SK-N-SH (cell line): ENCODE data around the gene DZIP1. TPM values are rescaled to one million over a fixed set of nuclear protein-coding genes. Genes with fewer than 3 reads are reported as not detected.

Experiments used
- CTCF ChIA-PET: fragments of 300-600, 350-600 bp; formaldehyde crosslinking; extraction: SDS; loops from one replicate; lab custom pipeline; 2021; lab: Yijun Ruan, JAX
- POLR2A ChIA-PET: fragments of 350-600 bp; sonication (Branson Sonifier 250); formaldehyde crosslinking; extraction: SDS; loops from one replicate; lab custom pipeline; 2020; ENCODE audit warnings: antibody characterized with exemption, inconsistent platforms; lab: Yijun Ruan, JAX
- DNase-seq: peaks from one replicate; pipeline ENCODE4 v3.0.0; 2012
- H2AFZ ChIP-seq: fragments of 200-600 bp; sonication (generic); 2 replicates; pipeline ENCODE4 v1.8.1; 2016; ENCODE audit warnings: antibody characterized with exemption, mild to moderate bottlenecking, low read depth
- H3F3A ChIP-seq: fragments of 200-600 bp; sonication (generic); replicated peaks from 2 replicates; pipeline ENCODE3; 2016; ENCODE audit warnings: antibody characterized with exemption, mild to moderate bottlenecking; ENCODE audit not compliant: insufficient read depth
- H3K27ac ChIP-seq, 2 experiments: fragments of 200-500 bp in 1 of 2; fragments of 200-600 bp in 1 of 2; sonication (Bioruptor generic) in 1 of 2; sonication (generic), shearing (Covaris generic) in 1 of 2; 2 replicates each; pipeline versions ENCODE4 v1.5.1 to v1.6.1; 2014 to 2016; ENCODE audit warnings: low read depth in 2 of 2, inconsistent platforms in 1 of 2, low read length in 1 of 2, mild to moderate bottlenecking in 1 of 2, mixed read lengths in 1 of 2
- H3K27me3 ChIP-seq: fragments of 200-600 bp; sonication (generic), shearing (Covaris generic); 2 replicates; pipeline ENCODE4 v1.6.1; 2016; ENCODE audit warnings: mixed run types; ENCODE audit not compliant: insufficient read depth
- H3K36me3 ChIP-seq, 2 experiments: fragments of 200-500 bp in 1 of 2; fragments of 200-600 bp in 1 of 2; sonication (Bioruptor generic) in 1 of 2; sonication (generic) in 1 of 2; replicated peaks in 1 of 2; 2 replicates each; pipeline versions ENCODE3 to v1.5.1; 2014 to 2016; ENCODE audit warnings: low read length in 1 of 2, mild to moderate bottlenecking in 1 of 2; ENCODE audit not compliant: insufficient read depth in 2 of 2, control insufficient read depth in 1 of 2
- H3K4me1 ChIP-seq, 2 experiments: fragments of 200-500 bp in 1 of 2; fragments of 200-600 bp in 1 of 2; sonication (Bioruptor generic) in 1 of 2; sonication (generic), shearing (Covaris generic) in 1 of 2; 2 replicates each; pipeline versions ENCODE4 v1.5.1 to v1.6.1; 2014 to 2016; ENCODE audit warnings: low read depth in 1 of 2, low read length in 1 of 2, mixed run types in 1 of 2; ENCODE audit not compliant: insufficient read depth in 2 of 2, control insufficient read depth in 1 of 2
- H3K4me2 ChIP-seq: fragments of 200-600 bp; sonication (generic), shearing (Covaris generic); 2 replicates; pipeline ENCODE4 v1.6.1; 2017; ENCODE audit warnings: mixed run types
- H3K4me3 ChIP-seq, 2 experiments: fragments of 200-500 bp in 1 of 2; fragments of 200-600 bp in 1 of 2; sonication (Bioruptor generic) in 1 of 2; sonication (generic), shearing (Covaris generic) in 1 of 2; 2 replicates each; pipeline versions ENCODE4 v1.5.1 to v1.8.1; 2014 to 2016; ENCODE audit warnings: low read depth in 2 of 2, inconsistent platforms in 1 of 2, low read length in 1 of 2, mild to moderate bottlenecking in 1 of 2, mixed read lengths in 1 of 2, moderate library complexity in 1 of 2
- H3K79me2 ChIP-seq: fragments of 200-600 bp; sonication (generic); 2 replicates; pipeline ENCODE4 v1.8.1; 2017; ENCODE audit warnings: mild to moderate bottlenecking; ENCODE audit not compliant: insufficient read depth
- H3K9ac ChIP-seq: fragments of 200-600 bp; sonication (generic); 2 replicates; pipeline ENCODE4 v1.6.1; 2017; ENCODE audit warnings: mixed run types
- H3K9me2 ChIP-seq: fragments of 200-600 bp; sonication (generic); 2 replicates; pipeline ENCODE4 v1.6.1; 2017; ENCODE audit warnings: mixed run types
- H3K9me3 ChIP-seq: fragments of 200-600 bp; sonication (generic); 2 replicates; pipeline ENCODE4 v1.6.1; 2017; ENCODE audit warnings: mixed run types, mild to moderate bottlenecking, moderate library complexity
- H4K20me1 ChIP-seq: fragments of 200-600 bp; sonication (generic); 2 replicates; pipeline ENCODE4 v1.6.1; 2017; ENCODE audit warnings: mild to moderate bottlenecking, mixed run types; ENCODE audit not compliant: insufficient read depth
- CHD2 ChIP-seq: fragments of 150-350 bp; IDR thresholded peaks from 2 replicates; pipeline ENCODE4 v1.6.1; 2018; ENCODE audit warnings: low read length; ENCODE audit not compliant: partially characterized antibody
- ELF1 ChIP-seq: IDR thresholded peaks from 2 replicates; pipeline ENCODE4 v1.4.0; 2012
- EP300 ChIP-seq, 2 experiments: IDR thresholded peaks; 2 replicates each; pipeline versions ENCODE4 v1.4.0 to v1.6.1; 2012; ENCODE audit warnings: borderline replicate concordance in 1 of 2, low read depth in 1 of 2, low read length in 1 of 2
- EZH2phosphoT487 ChIP-seq: fragments of 200-600 bp; sonication (generic); IDR thresholded peaks from 2 replicates; pipeline ENCODE4 v1.6.1; 2017; ENCODE audit warnings: low read depth, mixed run types, mild to moderate bottlenecking, antibody characterized with exemption, moderate library complexity, borderline replicate concordance
- FOXJ3 ChIP-seq: sonication (generic); formaldehyde crosslinking; IDR thresholded peaks from 2 replicates; pipeline ENCODE4 v1.5.1; 2020; ENCODE audit warnings: mild to moderate bottlenecking, missing genetic modification reagents
- FOXM1 ChIP-seq: IDR thresholded peaks from 2 replicates; pipeline ENCODE4 v1.4.0; 2012; ENCODE audit warnings: low read depth, mild to moderate bottlenecking
- MXI1 ChIP-seq: IDR thresholded peaks from 2 replicates; pipeline ENCODE4 v1.6.1; 2012; ENCODE audit warnings: mild to moderate bottlenecking, low read depth, low read length, improper control_type of control experiment
- NRF1 ChIP-seq: IDR thresholded peaks from 2 replicates; pipeline ENCODE4 v1.6.1; 2012; ENCODE audit warnings: low read depth, mild to moderate bottlenecking, low read length
- POLR2AphosphoS5 ChIP-seq: IDR thresholded peaks from 2 replicates; pipeline ENCODE4 v1.6.1; 2012; ENCODE audit warnings: low read depth, low read length
- RFX5 ChIP-seq: IDR thresholded peaks from 2 replicates; pipeline ENCODE4 v1.6.1; 2012; ENCODE audit warnings: mild to moderate bottlenecking, improper control_type of control experiment, low read length
- RXRA ChIP-seq: IDR thresholded peaks from 2 replicates; pipeline ENCODE4 v1.4.0; 2012; ENCODE audit warnings: low read depth, mild to moderate bottlenecking, borderline replicate concordance
- TAF1 ChIP-seq: IDR thresholded peaks from 2 replicates; pipeline ENCODE4 v1.6.1; 2012; ENCODE audit warnings: low read depth, mild to moderate bottlenecking, low read length, moderate library complexity, borderline replicate concordance
- TCF12 ChIP-seq: IDR thresholded peaks from 2 replicates; pipeline ENCODE4 v1.4.0; 2012
- TEAD4 ChIP-seq: IDR thresholded peaks from 2 replicates; pipeline ENCODE4 v1.4.0; 2012; ENCODE audit warnings: mild to moderate bottlenecking, borderline replicate concordance; ENCODE audit not compliant: insufficient read depth
- WGBS: methylation state at CpG from one replicate; pipeline ENCODE4 v1.1.6; 2017; ENCODE audit warnings: low lambda C conversion rate; 5-methylcytosine and 5-hydroxymethylcytosine counted together
- polyA plus RNA-seq, 3 experiments: library from polyadenylated mRNA; depleted of rRNA; stranded (reverse); fragments of >200 nt; gene quantifications; 2 replicates each; pipeline ENCODE4 v1.2.3, GENCODE V29; 2012
- TF ChIP-seq, protein P1 (sequence below): IDR thresholded peaks from 2 replicates; pipeline ENCODE4 v1.6.1; 2012; ENCODE audit warnings: mild to moderate bottlenecking, low read depth, low read length, moderate library complexity
- TF ChIP-seq, protein P2 (sequence below): IDR thresholded peaks from 2 replicates; pipeline ENCODE4 v1.4.0; 2012; ENCODE audit warnings: low read depth, borderline replicate concordance
- TF ChIP-seq, protein P3 (sequence below): IDR thresholded peaks from 2 replicates; pipeline ENCODE4 v1.4.0; 2012; ENCODE audit warnings: low read depth
- TF ChIP-seq, protein P4 (sequence below): fragments of 150-350 bp; IDR thresholded peaks from 2 replicates; pipeline ENCODE4 v1.6.1; 2017; ENCODE audit warnings: antibody characterized with exemption, low read length, low read depth, borderline replicate concordance
- TF ChIP-seq, protein P5 (sequence below): fragments of 200-600 bp; sonication (generic); IDR thresholded peaks from 2 replicates; pipeline ENCODE4 v1.6.1; 2017; ENCODE audit warnings: antibody characterized with exemption, mild to moderate bottlenecking, moderate library complexity

The DZIP1 gene, protein sequence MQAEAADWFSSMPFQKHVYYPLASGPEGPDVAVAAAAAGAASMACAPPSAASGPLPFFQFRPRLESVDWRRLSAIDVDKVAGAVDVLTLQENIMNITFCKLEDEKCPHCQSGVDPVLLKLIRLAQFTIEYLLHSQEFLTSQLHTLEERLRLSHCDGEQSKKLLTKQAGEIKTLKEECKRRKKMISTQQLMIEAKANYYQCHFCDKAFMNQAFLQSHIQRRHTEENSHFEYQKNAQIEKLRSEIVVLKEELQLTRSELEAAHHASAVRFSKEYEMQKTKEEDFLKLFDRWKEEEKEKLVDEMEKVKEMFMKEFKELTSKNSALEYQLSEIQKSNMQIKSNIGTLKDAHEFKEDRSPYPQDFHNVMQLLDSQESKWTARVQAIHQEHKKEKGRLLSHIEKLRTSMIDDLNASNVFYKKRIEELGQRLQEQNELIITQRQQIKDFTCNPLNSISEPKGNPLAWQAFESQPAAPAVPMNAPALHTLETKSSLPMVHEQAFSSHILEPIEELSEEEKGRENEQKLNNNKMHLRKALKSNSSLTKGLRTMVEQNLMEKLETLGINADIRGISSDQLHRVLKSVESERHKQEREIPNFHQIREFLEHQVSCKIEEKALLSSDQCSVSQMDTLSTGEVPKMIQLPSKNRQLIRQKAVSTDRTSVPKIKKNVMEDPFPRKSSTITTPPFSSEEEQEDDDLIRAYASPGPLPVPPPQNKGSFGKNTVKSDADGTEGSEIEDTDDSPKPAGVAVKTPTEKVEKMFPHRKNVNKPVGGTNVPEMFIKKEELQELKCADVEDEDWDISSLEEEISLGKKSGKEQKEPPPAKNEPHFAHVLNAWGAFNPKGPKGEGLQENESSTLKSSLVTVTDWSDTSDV
- 15.0 and 15.2 TPM in 2 replicates for polyA plus RNA-seq (2012; rRNA removed)
- 13.9 and 16.3 TPM in 2 replicates for polyA plus RNA-seq (2012; cell fraction: cytosol; rRNA removed)
- 31.3 and 43.5 TPM in 2 replicates for polyA plus RNA-seq (2012; cell fraction: nucleus; rRNA removed)

DNA sequence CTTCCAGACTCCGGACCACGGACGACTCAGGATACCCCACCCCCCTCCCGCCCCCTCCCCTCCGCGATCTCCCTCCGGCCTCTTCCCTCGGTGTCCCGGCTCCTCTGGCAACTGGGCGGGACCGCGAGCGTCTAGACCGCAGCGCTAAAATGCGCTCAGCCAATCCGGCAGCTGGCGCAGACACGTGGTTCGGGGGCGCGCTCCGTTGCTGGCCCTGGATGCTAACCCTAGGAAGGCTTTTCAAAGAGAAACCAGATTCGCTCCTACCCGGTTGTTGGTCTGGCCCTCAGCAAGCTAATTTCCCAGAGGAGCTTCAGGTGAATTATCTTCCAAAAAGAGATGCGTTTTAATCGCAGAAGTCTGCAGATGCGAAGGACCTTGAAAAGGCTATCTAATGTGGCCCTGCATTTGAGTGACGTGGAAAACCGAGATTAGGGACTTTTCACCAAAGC lies at the start of gene DZIP1:
TSS of gene DZIP1 (minus strand) at position 106 of the 452 bp plus-strand sequence. CDS start 2,677 bp downstream, outside the sequence.
- TF ChIP-seq, protein P1, sequence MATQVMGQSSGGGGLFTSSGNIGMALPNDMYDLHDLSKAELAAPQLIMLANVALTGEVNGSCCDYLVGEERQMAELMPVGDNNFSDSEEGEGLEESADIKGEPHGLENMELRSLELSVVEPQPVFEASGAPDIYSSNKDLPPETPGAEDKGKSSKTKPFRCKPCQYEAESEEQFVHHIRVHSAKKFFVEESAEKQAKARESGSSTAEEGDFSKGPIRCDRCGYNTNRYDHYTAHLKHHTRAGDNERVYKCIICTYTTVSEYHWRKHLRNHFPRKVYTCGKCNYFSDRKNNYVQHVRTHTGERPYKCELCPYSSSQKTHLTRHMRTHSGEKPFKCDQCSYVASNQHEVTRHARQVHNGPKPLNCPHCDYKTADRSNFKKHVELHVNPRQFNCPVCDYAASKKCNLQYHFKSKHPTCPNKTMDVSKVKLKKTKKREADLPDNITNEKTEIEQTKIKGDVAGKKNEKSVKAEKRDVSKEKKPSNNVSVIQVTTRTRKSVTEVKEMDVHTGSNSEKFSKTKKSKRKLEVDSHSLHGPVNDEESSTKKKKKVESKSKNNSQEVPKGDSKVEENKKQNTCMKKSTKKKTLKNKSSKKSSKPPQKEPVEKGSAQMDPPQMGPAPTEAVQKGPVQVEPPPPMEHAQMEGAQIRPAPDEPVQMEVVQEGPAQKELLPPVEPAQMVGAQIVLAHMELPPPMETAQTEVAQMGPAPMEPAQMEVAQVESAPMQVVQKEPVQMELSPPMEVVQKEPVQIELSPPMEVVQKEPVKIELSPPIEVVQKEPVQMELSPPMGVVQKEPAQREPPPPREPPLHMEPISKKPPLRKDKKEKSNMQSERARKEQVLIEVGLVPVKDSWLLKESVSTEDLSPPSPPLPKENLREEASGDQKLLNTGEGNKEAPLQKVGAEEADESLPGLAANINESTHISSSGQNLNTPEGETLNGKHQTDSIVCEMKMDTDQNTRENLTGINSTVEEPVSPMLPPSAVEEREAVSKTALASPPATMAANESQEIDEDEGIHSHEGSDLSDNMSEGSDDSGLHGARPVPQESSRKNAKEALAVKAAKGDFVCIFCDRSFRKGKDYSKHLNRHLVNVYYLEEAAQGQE, result no peak
- TF ChIP-seq ELF1 (no peak), TCF12 (no peak), EZH2phosphoT487 (no peak), CHD2 (no peak), EP300 (IDR thresholded peaks at IDR 0.05; ENCODE audit: borderline replicate concordance in 1 of 2, low read depth in 1 of 2, low read length in 1 of 2) (peak in 1 of 2 experiments; percentile 14; a peak in 1 of 4 replicates), RFX5 (peak; percentile 88), MXI1 (peak; percentile 90), TEAD4 (no peak), NRF1 (0 out of 2 replicates have a peak, but pooled peaks have one; percentile 19), FOXM1 (no peak), TAF1 (peak; percentile 92), RXRA (no peak), FOXJ3 (no peak), POLR2AphosphoS5 (peak; percentile 58; the same call in 1 of the 2 replicates)
- TF ChIP-seq, protein P2, sequence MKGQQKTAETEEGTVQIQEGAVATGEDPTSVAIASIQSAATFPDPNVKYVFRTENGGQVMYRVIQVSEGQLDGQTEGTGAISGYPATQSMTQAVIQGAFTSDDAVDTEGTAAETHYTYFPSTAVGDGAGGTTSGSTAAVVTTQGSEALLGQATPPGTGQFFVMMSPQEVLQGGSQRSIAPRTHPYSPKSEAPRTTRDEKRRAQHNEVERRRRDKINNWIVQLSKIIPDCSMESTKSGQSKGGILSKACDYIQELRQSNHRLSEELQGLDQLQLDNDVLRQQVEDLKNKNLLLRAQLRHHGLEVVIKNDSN, result peak; percentile 88
- TF ChIP-seq, protein P3, sequence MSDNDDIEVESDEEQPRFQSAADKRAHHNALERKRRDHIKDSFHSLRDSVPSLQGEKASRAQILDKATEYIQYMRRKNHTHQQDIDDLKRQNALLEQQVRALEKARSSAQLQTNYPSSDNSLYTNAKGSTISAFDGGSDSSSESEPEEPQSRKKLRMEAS, result peak; percentile 93
- TF ChIP-seq, protein P4, sequence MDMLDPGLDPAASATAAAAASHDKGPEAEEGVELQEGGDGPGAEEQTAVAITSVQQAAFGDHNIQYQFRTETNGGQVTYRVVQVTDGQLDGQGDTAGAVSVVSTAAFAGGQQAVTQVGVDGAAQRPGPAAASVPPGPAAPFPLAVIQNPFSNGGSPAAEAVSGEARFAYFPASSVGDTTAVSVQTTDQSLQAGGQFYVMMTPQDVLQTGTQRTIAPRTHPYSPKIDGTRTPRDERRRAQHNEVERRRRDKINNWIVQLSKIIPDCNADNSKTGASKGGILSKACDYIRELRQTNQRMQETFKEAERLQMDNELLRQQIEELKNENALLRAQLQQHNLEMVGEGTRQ, result peak; percentile 68; the same call in 1 of the 2 replicates
- TF ChIP-seq, protein P5, sequence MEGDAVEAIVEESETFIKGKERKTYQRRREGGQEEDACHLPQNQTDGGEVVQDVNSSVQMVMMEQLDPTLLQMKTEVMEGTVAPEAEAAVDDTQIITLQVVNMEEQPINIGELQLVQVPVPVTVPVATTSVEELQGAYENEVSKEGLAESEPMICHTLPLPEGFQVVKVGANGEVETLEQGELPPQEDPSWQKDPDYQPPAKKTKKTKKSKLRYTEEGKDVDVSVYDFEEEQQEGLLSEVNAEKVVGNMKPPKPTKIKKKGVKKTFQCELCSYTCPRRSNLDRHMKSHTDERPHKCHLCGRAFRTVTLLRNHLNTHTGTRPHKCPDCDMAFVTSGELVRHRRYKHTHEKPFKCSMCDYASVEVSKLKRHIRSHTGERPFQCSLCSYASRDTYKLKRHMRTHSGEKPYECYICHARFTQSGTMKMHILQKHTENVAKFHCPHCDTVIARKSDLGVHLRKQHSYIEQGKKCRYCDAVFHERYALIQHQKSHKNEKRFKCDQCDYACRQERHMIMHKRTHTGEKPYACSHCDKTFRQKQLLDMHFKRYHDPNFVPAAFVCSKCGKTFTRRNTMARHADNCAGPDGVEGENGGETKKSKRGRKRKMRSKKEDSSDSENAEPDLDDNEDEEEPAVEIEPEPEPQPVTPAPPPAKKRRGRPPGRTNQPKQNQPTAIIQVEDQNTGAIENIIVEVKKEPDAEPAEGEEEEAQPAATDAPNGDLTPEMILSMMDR, result no peak
- Histone ChIP-seq H3K4me2 (peak within 1 kb of the TSS; percentile 99), H3K27ac (peak within 1 kb of the TSS; percentile 64 to 90), H3K36me3 (peaks cover 10 to 15% of the 10 kb centered on the region in 2 experiments), H3K27me3 (no peaks in the 10 kb centered on the region), H4K20me1 (no peaks in the 10 kb centered on the region; the same call in 1 of the 2 replicates), H2AFZ (peak within 1 kb of the TSS; percentile 95), H3K4me3 (peak within 1 kb of the TSS; percentile 79 to 85), H3K9ac (peak within 1 kb of the TSS; percentile 73), H3F3A (peaks cover 11% of the 10 kb centered on the region), H3K79me2 (peaks cover 30% of the 10 kb centered on the region), H3K9me3 (no peaks in the 10 kb centered on the region), H3K9me2 (no peaks in the 10 kb centered on the region), H3K4me1 (peaks cover 0 to 21% of the 10 kb centered on the region in 2 experiments; a peak in 2 of 4 replicates)
- peak; percentile 90 for DNase-seq
- 11% methylated on average over 15 of the region's 30 CpGs for WGBS
- POLR2A ChIA-PET, result interaction anchor here (0.7 to 1.2 kb wide), 4 partner anchors 8 to 188 kb away, joined by 3 to 6 read pairs (median 3); partner anchors contain the start of gene DNAJC3
- CTCF ChIA-PET, result interaction anchor here (1.0 to 2.1 kb wide), 6 partner anchors 9 to 240 kb away, joined by 3 to 11 read pairs (median 4); no protein-coding TSS in a partner anchor
